ENCODE results near the gene CAMK1D. TPM values are rescaled to one million over a fixed set of nuclear protein-coding genes. Genes with fewer than 3 reads are reported as not detected.

CAMK1D gene
- total RNA-seq, 1 experiment from 2014 or later, result 6.3 TPM

- no peak overlapping the region for H4K91ac ChIP-seq (ENCODE audit: insufficient read length, low read depth, low read length)
- no peak overlapping the region for H3K4me2 ChIP-seq (ENCODE audit: insufficient read depth, insufficient read length, low read length)
- H2BK12ac ChIP-seq (ENCODE audit: insufficient read length, low read depth, low read length), result no peak overlapping the region
- Mint-ChIP-seq H3K4me1 (peaks cover 6 to 11% of the 10 kb centered on the region in 2 experiments), H3K36me3 (ENCODE audit: insufficient read depth in 1 of 3, low read depth in 3 of 3) (no peaks in the 10 kb centered on the region), H3K27me3 (ENCODE audit: low read depth) (no peaks in the 10 kb centered on the region), H3K27ac (no peak overlapping the region), H3K4me3 (no peak overlapping the region), H3K9me3 (peaks cover 0 to 8% of the 10 kb centered on the region in 2 experiments; a peak in 2 of 5 replicates)
- no peak overlapping the region for H2BK5ac ChIP-seq (ENCODE audit: insufficient read length, low read length)
- H2AFZ ChIP-seq (ENCODE audit: low read length), result no peak overlapping the region
- no peak overlapping the region for H3T11ph ChIP-seq (ENCODE audit: low read length)
- H3K23me2 ChIP-seq (ENCODE audit: insufficient read length, low read depth, low read length, poor library complexity, severe bottlenecking), result no peaks in the 10 kb centered on the region
- no peak overlapping the region for H3K56ac ChIP-seq (ENCODE audit: insufficient read length, low read depth, low read length)
- H4K5ac ChIP-seq (ENCODE audit: insufficient read length, low read depth, low read length), result no peak overlapping the region
- no peaks in the 10 kb centered on the region for H3K4me1 ChIP-seq (ENCODE audit: insufficient read depth, low read length)
- H2AK5ac ChIP-seq (ENCODE audit: insufficient read length, low read length), result no peak overlapping the region
- H3K23ac ChIP-seq (ENCODE audit: insufficient read length, low read depth, low read length), result no peak overlapping the region
- no peaks in the 10 kb centered on the region for H4K20me1 ChIP-seq (ENCODE audit: control insufficient read depth, insufficient read depth, insufficient read length)
- no peak overlapping the region for H3K18ac ChIP-seq (ENCODE audit: insufficient read length, low read depth, low read length)
- H3K79me1 ChIP-seq (ENCODE audit: insufficient read depth, low read depth, low read length, poor library complexity, severe bottlenecking), result no peaks in the 10 kb centered on the region
- no peaks in the 10 kb centered on the region for H3K9me3 ChIP-seq (ENCODE audit: control insufficient read depth, low read depth, low read length)
- no peak for DNase-seq
- no peaks in the 10 kb centered on the region for H3K79me2 ChIP-seq (ENCODE audit: insufficient read depth, low read length)
- H2BK15ac ChIP-seq (ENCODE audit: low read depth, low read length), result no peak overlapping the region
- H3K27ac ChIP-seq (ENCODE audit: insufficient read length, low read depth, low read length), result no peak overlapping the region
- H2BK20ac ChIP-seq (ENCODE audit: low read depth, low read length, poor library complexity, severe bottlenecking), result no peak overlapping the region
- H3K14ac ChIP-seq (ENCODE audit: insufficient read depth, low read length), result no peak overlapping the region
- no peak for TF ChIP-seq CTCF (conservative IDR thresholded peaks at IDR 0.05)
- no peaks in the 10 kb centered on the region for H3K27me3 ChIP-seq (ENCODE audit: insufficient read depth, low read length)
- H3K9ac ChIP-seq (ENCODE audit: extremely low read depth, insufficient read length, low read length), result no peak overlapping the region
- H2BK120ac ChIP-seq (ENCODE audit: low read depth, low read length, poor library complexity, severe bottlenecking), result no peak overlapping the region
- no peak overlapping the region for H4K8ac ChIP-seq (replicated peaks; ENCODE audit: insufficient read length, low read depth, low read length)
- H3K4ac ChIP-seq (ENCODE audit: low read depth, low read length), result no peak overlapping the region
Observed at GRCh38 chr10:12880423-12880822, 531.1 kb downstream of the CAMK1D start.

All from H9 (cell line).